SK-N-SH (cell line): ENCODE data around the gene LRMDA. TPM values are rescaled to one million over a fixed set of nuclear protein-coding genes. Genes with fewer than 3 reads are reported as not detected.
A peak's percentile ranks its signal among the peaks of the same experiment; 100 is the strongest.

Experiments used
- CTCF ChIA-PET: fragments of 300-600, 350-600 bp; formaldehyde crosslinking; extraction: SDS; loops from one replicate; lab custom pipeline; 2021; lab: Yijun Ruan, JAX
- POLR2A ChIA-PET: fragments of 350-600 bp; sonication (Branson Sonifier 250); formaldehyde crosslinking; extraction: SDS; loops from one replicate; lab custom pipeline; 2020; ENCODE audit warnings: antibody characterized with exemption, inconsistent platforms; lab: Yijun Ruan, JAX
- DNase-seq: peaks from one replicate; pipeline ENCODE4 v3.0.0; 2012
- H2AFZ ChIP-seq: fragments of 200-600 bp; sonication (generic); 2 replicates; pipeline ENCODE4 v1.8.1; 2016; ENCODE audit warnings: antibody characterized with exemption, mild to moderate bottlenecking, low read depth
- H3F3A ChIP-seq: fragments of 200-600 bp; sonication (generic); replicated peaks from 2 replicates; pipeline ENCODE3; 2016; ENCODE audit warnings: antibody characterized with exemption, mild to moderate bottlenecking; ENCODE audit not compliant: insufficient read depth
- H3K27ac ChIP-seq, 2 experiments: fragments of 200-500 bp in 1 of 2; fragments of 200-600 bp in 1 of 2; sonication (Bioruptor generic) in 1 of 2; sonication (generic), shearing (Covaris generic) in 1 of 2; 2 replicates each; pipeline versions ENCODE4 v1.5.1 to v1.6.1; 2014 to 2016; ENCODE audit warnings: low read depth in 2 of 2, inconsistent platforms in 1 of 2, low read length in 1 of 2, mild to moderate bottlenecking in 1 of 2, mixed read lengths in 1 of 2
- H3K27me3 ChIP-seq: fragments of 200-600 bp; sonication (generic), shearing (Covaris generic); 2 replicates; pipeline ENCODE4 v1.6.1; 2016; ENCODE audit warnings: mixed run types; ENCODE audit not compliant: insufficient read depth
- H3K36me3 ChIP-seq, 2 experiments: fragments of 200-500 bp in 1 of 2; fragments of 200-600 bp in 1 of 2; sonication (Bioruptor generic) in 1 of 2; sonication (generic) in 1 of 2; replicated peaks in 1 of 2; 2 replicates each; pipeline versions ENCODE3 to v1.5.1; 2014 to 2016; ENCODE audit warnings: low read length in 1 of 2, mild to moderate bottlenecking in 1 of 2; ENCODE audit not compliant: insufficient read depth in 2 of 2, control insufficient read depth in 1 of 2
- H3K4me1 ChIP-seq, 2 experiments: fragments of 200-500 bp in 1 of 2; fragments of 200-600 bp in 1 of 2; sonication (Bioruptor generic) in 1 of 2; sonication (generic), shearing (Covaris generic) in 1 of 2; 2 replicates each; pipeline versions ENCODE4 v1.5.1 to v1.6.1; 2014 to 2016; ENCODE audit warnings: low read depth in 1 of 2, low read length in 1 of 2, mixed run types in 1 of 2; ENCODE audit not compliant: insufficient read depth in 2 of 2, control insufficient read depth in 1 of 2
- H3K4me2 ChIP-seq: fragments of 200-600 bp; sonication (generic), shearing (Covaris generic); 2 replicates; pipeline ENCODE4 v1.6.1; 2017; ENCODE audit warnings: mixed run types
- H3K4me3 ChIP-seq, 2 experiments: fragments of 200-500 bp in 1 of 2; fragments of 200-600 bp in 1 of 2; sonication (Bioruptor generic) in 1 of 2; sonication (generic), shearing (Covaris generic) in 1 of 2; 2 replicates each; pipeline versions ENCODE4 v1.5.1 to v1.8.1; 2014 to 2016; ENCODE audit warnings: low read depth in 2 of 2, inconsistent platforms in 1 of 2, low read length in 1 of 2, mild to moderate bottlenecking in 1 of 2, mixed read lengths in 1 of 2, moderate library complexity in 1 of 2
- H3K79me2 ChIP-seq: fragments of 200-600 bp; sonication (generic); 2 replicates; pipeline ENCODE4 v1.8.1; 2017; ENCODE audit warnings: mild to moderate bottlenecking; ENCODE audit not compliant: insufficient read depth
- H3K9ac ChIP-seq: fragments of 200-600 bp; sonication (generic); 2 replicates; pipeline ENCODE4 v1.6.1; 2017; ENCODE audit warnings: mixed run types
- H3K9me2 ChIP-seq: fragments of 200-600 bp; sonication (generic); 2 replicates; pipeline ENCODE4 v1.6.1; 2017; ENCODE audit warnings: mixed run types
- H3K9me3 ChIP-seq: fragments of 200-600 bp; sonication (generic); 2 replicates; pipeline ENCODE4 v1.6.1; 2017; ENCODE audit warnings: mixed run types, mild to moderate bottlenecking, moderate library complexity
- H4K20me1 ChIP-seq: fragments of 200-600 bp; sonication (generic); 2 replicates; pipeline ENCODE4 v1.6.1; 2017; ENCODE audit warnings: mild to moderate bottlenecking, mixed run types; ENCODE audit not compliant: insufficient read depth
- CHD2 ChIP-seq: fragments of 150-350 bp; IDR thresholded peaks from 2 replicates; pipeline ENCODE4 v1.6.1; 2018; ENCODE audit warnings: low read length; ENCODE audit not compliant: partially characterized antibody
- ELF1 ChIP-seq: IDR thresholded peaks from 2 replicates; pipeline ENCODE4 v1.4.0; 2012
- EP300 ChIP-seq, 2 experiments: IDR thresholded peaks; 2 replicates each; pipeline versions ENCODE4 v1.4.0 to v1.6.1; 2012; ENCODE audit warnings: borderline replicate concordance in 1 of 2, low read depth in 1 of 2, low read length in 1 of 2
- EZH2phosphoT487 ChIP-seq: fragments of 200-600 bp; sonication (generic); IDR thresholded peaks from 2 replicates; pipeline ENCODE4 v1.6.1; 2017; ENCODE audit warnings: low read depth, mixed run types, mild to moderate bottlenecking, antibody characterized with exemption, moderate library complexity, borderline replicate concordance
- FOSL2 ChIP-seq: IDR thresholded peaks from 2 replicates; pipeline ENCODE4 v1.4.0; 2012; ENCODE audit warnings: low read depth, mild to moderate bottlenecking, moderate library complexity, borderline replicate concordance
- FOXM1 ChIP-seq: IDR thresholded peaks from 2 replicates; pipeline ENCODE4 v1.4.0; 2012; ENCODE audit warnings: low read depth, mild to moderate bottlenecking
- JUND ChIP-seq: IDR thresholded peaks from 2 replicates; pipeline ENCODE4 v1.4.0; 2012
- MEF2A ChIP-seq: IDR thresholded peaks from 2 replicates; pipeline ENCODE4 v1.4.0; 2012; ENCODE audit warnings: low read depth, borderline replicate concordance
- MXI1 ChIP-seq: IDR thresholded peaks from 2 replicates; pipeline ENCODE4 v1.6.1; 2012; ENCODE audit warnings: mild to moderate bottlenecking, low read depth, low read length, improper control_type of control experiment
- NFIC ChIP-seq: IDR thresholded peaks from 2 replicates; pipeline ENCODE4 v1.4.0; 2012; ENCODE audit warnings: borderline replicate concordance
- NRF1 ChIP-seq: IDR thresholded peaks from 2 replicates; pipeline ENCODE4 v1.6.1; 2012; ENCODE audit warnings: low read depth, mild to moderate bottlenecking, low read length
- PBX3 ChIP-seq: IDR thresholded peaks from 2 replicates; pipeline ENCODE4; 2012
- RCOR1 ChIP-seq: fragments of 150-350 bp; IDR thresholded peaks from 2 replicates; pipeline ENCODE4 v1.6.1; 2017; ENCODE audit warnings: antibody characterized with exemption, low read length
- RFX5 ChIP-seq: IDR thresholded peaks from 2 replicates; pipeline ENCODE4 v1.6.1; 2012; ENCODE audit warnings: mild to moderate bottlenecking, improper control_type of control experiment, low read length
- SIN3A ChIP-seq: IDR thresholded peaks from 2 replicates; pipeline ENCODE4 v1.6.1; 2012; ENCODE audit warnings: low read depth, mild to moderate bottlenecking, low read length, moderate library complexity, borderline replicate concordance
- TAF1 ChIP-seq: IDR thresholded peaks from 2 replicates; pipeline ENCODE4 v1.6.1; 2012; ENCODE audit warnings: low read depth, mild to moderate bottlenecking, low read length, moderate library complexity, borderline replicate concordance
- TEAD4 ChIP-seq: IDR thresholded peaks from 2 replicates; pipeline ENCODE4 v1.4.0; 2012; ENCODE audit warnings: mild to moderate bottlenecking, borderline replicate concordance; ENCODE audit not compliant: insufficient read depth
- USF1 ChIP-seq: IDR thresholded peaks from 2 replicates; pipeline ENCODE4 v1.4.0; 2012; ENCODE audit warnings: low read depth, borderline replicate concordance
- USF2 ChIP-seq: fragments of 150-350 bp; IDR thresholded peaks from 2 replicates; pipeline ENCODE4 v1.6.1; 2017; ENCODE audit warnings: antibody characterized with exemption, low read length, low read depth, borderline replicate concordance
- WGBS: methylation state at CpG from one replicate; pipeline ENCODE4 v1.1.6; 2017; ENCODE audit warnings: low lambda C conversion rate; 5-methylcytosine and 5-hydroxymethylcytosine counted together
- polyA plus RNA-seq, 3 experiments: library from polyadenylated mRNA; depleted of rRNA; stranded (reverse); fragments of >200 nt; gene quantifications; 2 replicates each; pipeline ENCODE4 v1.2.3, GENCODE V29; 2012

The LRMDA gene
- polyA plus RNA-seq, 1 of the 3 experiments (the other 2 are of a cell fraction) = 0.95 TPM

GRCh38 chr10:75764974-75765788 lies 333.8 kb downstream of the LRMDA start:
- Histone ChIP-seq H3K79me2 (no peaks in the 10 kb centered on the region), H3K27ac (peak overlapping the region in 1 of 2 experiments; percentile 42; a peak in 2 of 4 replicates), H3K36me3 (no peaks in the 10 kb centered on the region), H3K9me3 (no peaks in the 10 kb centered on the region), H3F3A (no peaks in the 10 kb centered on the region), H3K4me2 (peak overlapping the region; percentile 44), H3K4me3 (no peak overlapping the region), H3K27me3 (no peaks in the 10 kb centered on the region), H3K9me2 (no peaks in the 10 kb centered on the region), H4K20me1 (no peaks in the 10 kb centered on the region), H3K4me1 (peaks cover 0 to 3% of the 10 kb centered on the region in 2 experiments; a peak in 1 of 4 replicates), H3K9ac (no peak overlapping the region), H2AFZ (no peak overlapping the region)
- ChIA-PET CTCF (no interaction called here), POLR2A (no interaction called here)
- DNase-seq = no peak
- 90% methylated on average over 4 of the region's 4 CpGs for WGBS
- TF ChIP-seq PBX3 (no peak), FOXM1 (no peak), NFIC (no peak), USF1 (no peak), TAF1 (no peak), EP300 (IDR thresholded peaks at IDR 0.05; ENCODE audit: borderline replicate concordance in 1 of 2, low read depth in 1 of 2, low read length in 1 of 2) (no peak), CHD2 (no peak), RCOR1 (no peak)

GRCh38 chr10:75765789-75766096 lies 334.3 kb downstream of the LRMDA start:
- POLR2A ChIA-PET = no interaction called here
- Histone ChIP-seq H3K79me2 (no peaks in the 10 kb centered on the region), H3K9me2 (no peaks in the 10 kb centered on the region), H3K4me1 (peaks cover 0 to 3% of the 10 kb centered on the region in 2 experiments; a peak in 1 of 4 replicates), H3K9me3 (no peaks in the 10 kb centered on the region), H3K27me3 (no peaks in the 10 kb centered on the region), H3K36me3 (no peaks in the 10 kb centered on the region), H3F3A (no peaks in the 10 kb centered on the region), H3K27ac (no peak overlapping the region), H3K4me3 (no peak overlapping the region), H3K9ac (no peak overlapping the region), H3K4me2 (no peak overlapping the region), H4K20me1 (no peaks in the 10 kb centered on the region), H2AFZ (no peak overlapping the region)
- WGBS = 86% methylated on average over 5 of the region's 5 CpGs
- DNase-seq = no peak
- CTCF ChIA-PET = no interaction called here
- no peak for TF ChIP-seq NRF1
- TF ChIP-seq FOSL2 = no peak
- TF ChIP-seq JUND = no peak
- TF ChIP-seq CHD2 = no peak
- TF ChIP-seq ELF1 = no peak
- no peak for TF ChIP-seq RCOR1
- TF ChIP-seq EZH2phosphoT487 = no peak
- no peak for TF ChIP-seq RFX5
- no peak for TF ChIP-seq TEAD4
- TF ChIP-seq FOXM1 = no peak
- TF ChIP-seq TAF1 = no peak
- no peak for TF ChIP-seq NFIC
- no peak for TF ChIP-seq USF2
- TF ChIP-seq MXI1 = no peak
- no peak for TF ChIP-seq SIN3A
- TF ChIP-seq USF1 = no peak
- no peak for TF ChIP-seq MEF2A
